Activated T-helper 17 cell treated with anti-CD3 and anti-CD28 coated beads, Interleukin-2, amount 50 U/mL, for 72 hours (primary cell): ENCODE results near the gene PRKN. TPM values are rescaled to one million over a fixed set of nuclear protein-coding genes. Genes with fewer than 3 reads are reported as not detected.

Source experiments
- ATAC-seq: fragments of 150-1000 bp; cut with Tn5 transposase; replicated peaks from 2 replicates; pipeline ENCODE4 v1.10.0; 2021; ENCODE audit warnings: mild to moderate bottlenecking, moderate library complexity
- H3K27ac Mint-ChIP-seq: one replicate; pipeline ENCODE4 v1.8.0; 2022; ENCODE audit warnings: mixed read lengths
- H3K27me3 Mint-ChIP-seq: one replicate; pipeline ENCODE4 v1.8.0; 2022; ENCODE audit warnings: mixed read lengths
- H3K36me3 Mint-ChIP-seq: one replicate; pipeline ENCODE4 v1.8.0; 2022; ENCODE audit warnings: low read depth, mild to moderate bottlenecking, mixed read lengths
- H3K4me1 Mint-ChIP-seq: one replicate; pipeline ENCODE4 v1.8.0; 2022; ENCODE audit warnings: mixed read lengths
- H3K4me3 Mint-ChIP-seq: one replicate; pipeline ENCODE4 v1.8.0; 2022; ENCODE audit warnings: mild to moderate bottlenecking, mixed read lengths
- H3K9me3 Mint-ChIP-seq: one replicate; pipeline ENCODE4 v1.8.0; 2022; ENCODE audit warnings: mixed read lengths
- total RNA-seq, 2 donors: library from RNA; stranded (reverse); gene quantifications; one replicate each; pipeline ENCODE4 v1.2.3, GENCODE V29; 2022

Gene PRKN
- total RNA-seq, 2 donors from 2014 or later = 0.84 to 0.87 TPM

- H3K4me1 Mint-ChIP-seq = no peaks in the 10 kb centered on the region
- no peaks in the 10 kb centered on the region for H3K36me3 Mint-ChIP-seq
- no peak overlapping the region for H3K27ac Mint-ChIP-seq
- no peaks in the 10 kb centered on the region for H3K27me3 Mint-ChIP-seq
- no peak overlapping the region for H3K4me3 Mint-ChIP-seq
- no peaks in the 10 kb centered on the region for H3K9me3 Mint-ChIP-seq
- no peak for ATAC-seq
Observed at GRCh38 chr6:161961796-161962195, 765.8 kb downstream of the PRKN start.

- ATAC-seq = no peak
- H3K4me3 Mint-ChIP-seq = no peak overlapping the region
- H3K9me3 Mint-ChIP-seq = no peaks in the 10 kb centered on the region
- no peaks in the 10 kb centered on the region for H3K27me3 Mint-ChIP-seq
- no peak overlapping the region for H3K27ac Mint-ChIP-seq
- no peaks in the 10 kb centered on the region for H3K36me3 Mint-ChIP-seq
- H3K4me1 Mint-ChIP-seq = no peaks in the 10 kb centered on the region
Observed at GRCh38 chr6:161961046-161961445, 766.5 kb downstream of the PRKN start.

GRCh38 chr6:161959072-161959471 lies 768.5 kb downstream of the PRKN start:
- no peak for ATAC-seq
- Mint-ChIP-seq H3K36me3 (no peaks in the 10 kb centered on the region), H3K9me3 (no peaks in the 10 kb centered on the region), H3K4me3 (no peak overlapping the region), H3K27me3 (no peaks in the 10 kb centered on the region), H3K4me1 (no peaks in the 10 kb centered on the region), H3K27ac (no peak overlapping the region)

GRCh38 chr6:161956082-161956481 lies 771.5 kb downstream of the PRKN start:
- Mint-ChIP-seq H3K27ac (no peak overlapping the region), H3K9me3 (no peaks in the 10 kb centered on the region), H3K4me3 (no peak overlapping the region), H3K27me3 (no peaks in the 10 kb centered on the region), H3K36me3 (no peaks in the 10 kb centered on the region), H3K4me1 (no peaks in the 10 kb centered on the region)
- no peak for ATAC-seq

- no peaks in the 10 kb centered on the region for H3K4me1 Mint-ChIP-seq
- no peaks in the 10 kb centered on the region for H3K27me3 Mint-ChIP-seq
- H3K4me3 Mint-ChIP-seq = no peak overlapping the region
- no peaks in the 10 kb centered on the region for H3K36me3 Mint-ChIP-seq
- no peak for ATAC-seq
- H3K27ac Mint-ChIP-seq = no peak overlapping the region
- no peaks in the 10 kb centered on the region for H3K9me3 Mint-ChIP-seq
Observed at GRCh38 chr6:161954699-161955276, 772.8 kb downstream of the PRKN start.

- Mint-ChIP-seq H3K9me3 (no peaks in the 10 kb centered on the region), H3K36me3 (no peaks in the 10 kb centered on the region), H3K27ac (no peak overlapping the region), H3K4me1 (no peaks in the 10 kb centered on the region), H3K27me3 (no peaks in the 10 kb centered on the region), H3K4me3 (no peak overlapping the region)
- no peak for ATAC-seq
Observed at GRCh38 chr6:161954077-161954476, 773.5 kb downstream of the PRKN start.

GRCh38 chr6:161951126-161951525 lies 776.4 kb downstream of the PRKN start:
- Mint-ChIP-seq H3K36me3 (no peaks in the 10 kb centered on the region), H3K4me3 (no peak overlapping the region), H3K4me1 (no peaks in the 10 kb centered on the region), H3K27ac (no peak overlapping the region), H3K27me3 (no peaks in the 10 kb centered on the region), H3K9me3 (no peaks in the 10 kb centered on the region)
- no peak for ATAC-seq

GRCh38 chr6:161949531-161949930 lies 778.0 kb downstream of the PRKN start:
- Mint-ChIP-seq H3K36me3 (no peaks in the 10 kb centered on the region), H3K27ac (no peak overlapping the region), H3K4me3 (no peak overlapping the region), H3K27me3 (no peaks in the 10 kb centered on the region), H3K4me1 (no peaks in the 10 kb centered on the region), H3K9me3 (no peaks in the 10 kb centered on the region)
- ATAC-seq = no peak

- H3K4me1 Mint-ChIP-seq = no peaks in the 10 kb centered on the region
- no peak for ATAC-seq
Observed at GRCh38 chr6:161948462-161948861, 779.1 kb downstream of the PRKN start.

GRCh38 chr6:161947371-161947770 lies 780.2 kb downstream of the PRKN start:
- H3K9me3 Mint-ChIP-seq = no peaks in the 10 kb centered on the region
- no peak overlapping the region for H3K27ac Mint-ChIP-seq
- no peaks in the 10 kb centered on the region for H3K36me3 Mint-ChIP-seq
- H3K27me3 Mint-ChIP-seq = no peaks in the 10 kb centered on the region
- no peak overlapping the region for H3K4me3 Mint-ChIP-seq
- no peaks in the 10 kb centered on the region for H3K4me1 Mint-ChIP-seq
- no peak for ATAC-seq

More at GRCh38 chr6:161948462-161948861, 779.1 kb downstream of the PRKN start:
- no peaks in the 10 kb centered on the region for H3K27me3 Mint-ChIP-seq
- no peaks in the 10 kb centered on the region for H3K9me3 Mint-ChIP-seq
- H3K27ac Mint-ChIP-seq = no peak overlapping the region
- H3K4me3 Mint-ChIP-seq = no peak overlapping the region
- H3K36me3 Mint-ChIP-seq = no peaks in the 10 kb centered on the region

GRCh38 chr6:161946461-161946860 lies 781.1 kb downstream of the PRKN start:
- Mint-ChIP-seq H3K36me3 (no peaks in the 10 kb centered on the region), H3K9me3 (no peaks in the 10 kb centered on the region), H3K27me3 (no peaks in the 10 kb centered on the region), H3K4me3 (no peak overlapping the region), H3K27ac (no peak overlapping the region), H3K4me1 (no peaks in the 10 kb centered on the region)
- no peak for ATAC-seq

- Mint-ChIP-seq H3K9me3 (no peaks in the 10 kb centered on the region), H3K27me3 (no peaks in the 10 kb centered on the region), H3K4me1 (no peaks in the 10 kb centered on the region), H3K36me3 (no peaks in the 10 kb centered on the region), H3K27ac (no peak overlapping the region), H3K4me3 (no peak overlapping the region)
- no peak for ATAC-seq
Observed at GRCh38 chr6:161943561-161943960, 784.0 kb downstream of the PRKN start.

GRCh38 chr6:161941565-161941964 lies 786.0 kb downstream of the PRKN start:
- Mint-ChIP-seq H3K27me3 (no peaks in the 10 kb centered on the region), H3K4me3 (no peak overlapping the region), H3K36me3 (no peaks in the 10 kb centered on the region), H3K4me1 (no peaks in the 10 kb centered on the region), H3K27ac (no peak overlapping the region), H3K9me3 (no peaks in the 10 kb centered on the region)
- ATAC-seq = no peak

- no peaks in the 10 kb centered on the region for H3K4me1 Mint-ChIP-seq
- no peaks in the 10 kb centered on the region for H3K36me3 Mint-ChIP-seq
- no peak overlapping the region for H3K27ac Mint-ChIP-seq
- H3K9me3 Mint-ChIP-seq = no peaks in the 10 kb centered on the region
- no peaks in the 10 kb centered on the region for H3K27me3 Mint-ChIP-seq
- no peak for ATAC-seq
- H3K4me3 Mint-ChIP-seq = no peak overlapping the region
Observed at GRCh38 chr6:161940519-161940918, 787.0 kb downstream of the PRKN start.

GRCh38 chr6:161926324-161926723 lies 801.2 kb downstream of the PRKN start:
- no peaks in the 10 kb centered on the region for H3K9me3 Mint-ChIP-seq
- no peak for ATAC-seq
- no peak overlapping the region for H3K4me3 Mint-ChIP-seq
- no peaks in the 10 kb centered on the region for H3K4me1 Mint-ChIP-seq
- no peaks in the 10 kb centered on the region for H3K27me3 Mint-ChIP-seq
- no peaks in the 10 kb centered on the region for H3K36me3 Mint-ChIP-seq
- H3K27ac Mint-ChIP-seq = no peak overlapping the region

GRCh38 chr6:161924516-161925116 lies 803.0 kb downstream of the PRKN start:
- no peaks in the 10 kb centered on the region for H3K27me3 Mint-ChIP-seq

More at GRCh38 chr6:161924516-161925116, 803.0 kb downstream of the PRKN start:
- Mint-ChIP-seq H3K4me1 (no peaks in the 10 kb centered on the region), H3K4me3 (no peak overlapping the region), H3K27ac (no peak overlapping the region), H3K9me3 (no peaks in the 10 kb centered on the region), H3K36me3 (no peaks in the 10 kb centered on the region)
- no peak for ATAC-seq
